HG03064 (cell line): ENCODE data around the gene FOXO4.
"Not testable (repeated sequence)": the region's sequence is repeated elsewhere in the genome, so short reads cannot be mapped to it uniquely, and the experiment has no call there.

Source experiments
- ATAC-seq: cut with Tn5 transposase; IDR thresholded peaks from one replicate; pipeline ENCODE4 v1.9.1; 2021; ENCODE audit warnings: low read depth; ENCODE audit not compliant: unreplicated experiment

FOXO4 gene

DNA sequence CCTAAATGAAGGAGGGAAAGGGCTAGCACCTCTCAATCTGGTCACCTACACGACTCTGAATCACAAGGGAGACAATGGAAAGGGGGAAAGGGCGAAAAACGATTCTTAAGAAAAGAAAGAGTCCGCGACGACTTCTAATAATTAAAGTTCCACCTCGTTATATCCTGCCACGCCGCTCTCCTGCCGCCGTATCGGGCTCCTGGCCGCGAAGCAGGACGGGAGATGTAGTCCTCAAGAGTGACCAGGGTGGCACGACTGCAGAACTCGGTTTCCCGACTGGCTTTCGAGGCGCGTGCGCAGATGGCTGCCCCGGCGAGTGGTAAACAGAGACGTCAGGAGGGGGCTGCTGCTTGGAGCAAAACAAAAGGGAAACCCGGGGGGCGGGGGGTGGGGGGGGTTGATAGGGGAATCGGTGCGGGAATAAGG lies at the start of gene FOXO4:
Gene FOXO4, plus strand, starts transcription at position 297 of the 426 bp plus-strand sequence. CDS start 678 bp downstream, outside the sequence.
- ATAC-seq, result peak; percentile 78

DNA sequence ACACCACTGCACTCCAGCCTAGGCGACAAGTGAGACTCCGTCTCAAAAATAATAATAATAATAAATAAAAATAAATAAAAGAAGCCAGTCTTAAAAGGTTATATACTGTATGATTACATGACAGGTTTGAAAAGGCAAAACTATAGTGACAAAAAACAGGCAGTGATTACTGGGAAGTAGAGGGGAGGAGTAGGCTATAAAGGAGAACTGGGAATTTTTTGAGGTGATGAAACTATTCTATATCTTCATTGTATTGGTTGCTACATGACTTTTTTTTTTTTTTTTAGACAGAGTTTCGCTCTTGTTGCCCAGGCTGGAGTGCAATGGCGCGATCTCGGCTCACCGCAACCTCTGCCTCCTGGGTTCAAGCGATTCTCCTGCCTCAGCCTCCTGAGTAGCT lies 47.8 kb upstream of the FOXO4 start:
- not testable (repeated sequence) for ATAC-seq

- ATAC-seq, result no peak
These were observed 42.9 kb upstream of the FOXO4 start for GRCh38 chrX:71052721-71053120.

DNA sequence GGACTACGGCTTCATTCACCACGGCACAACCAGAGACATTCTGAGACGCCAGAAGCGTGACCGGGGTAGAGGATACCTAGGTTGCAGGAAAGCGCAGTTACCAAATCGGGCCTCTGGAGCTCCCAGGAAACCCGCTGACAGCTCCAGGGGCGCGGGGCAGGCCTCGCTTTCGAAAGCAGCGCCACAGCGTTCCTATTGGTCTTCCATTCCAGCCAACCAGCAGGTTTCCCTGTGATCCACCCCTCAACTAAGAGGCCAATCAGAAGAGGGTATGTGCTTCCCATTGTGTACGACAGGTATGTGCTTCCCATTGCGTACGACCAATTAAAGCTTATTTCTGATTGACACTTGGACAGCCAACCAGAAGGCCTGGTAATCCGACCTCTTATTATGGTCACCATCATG lies 42.4 kb upstream of the FOXO4 start:
- no peak for ATAC-seq

GRCh38 chrX:71056867-71057266 lies 38.8 kb upstream of the FOXO4 start:
- ATAC-seq, result no peak

- ATAC-seq, result no peak
These were observed 37.7 kb upstream of the FOXO4 start for GRCh38 chrX:71057848-71058530.

DNA sequence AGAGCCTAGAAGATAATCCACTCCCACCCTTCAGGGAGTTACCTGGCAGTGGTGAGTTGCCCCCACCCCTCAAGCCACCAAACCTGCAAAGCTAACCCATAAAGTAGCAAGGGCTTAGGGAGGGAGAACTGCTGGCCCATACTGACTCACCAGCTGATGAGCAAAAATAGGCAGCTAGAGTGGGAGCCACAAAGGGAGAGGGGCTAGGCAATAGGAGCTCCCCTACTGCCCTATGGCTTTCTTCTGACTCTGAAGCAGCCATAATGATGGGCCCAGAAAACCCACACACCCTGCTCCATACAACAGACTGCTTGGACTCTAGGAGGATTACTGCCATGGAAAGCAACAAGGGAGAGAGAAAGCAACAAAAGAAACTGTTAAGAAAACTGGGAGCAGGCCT lies 35.5 kb upstream of the FOXO4 start:
- ATAC-seq, result no peak

GRCh38 chrX:71067089-71067488 lies 28.6 kb upstream of the FOXO4 start:
- ATAC-seq, result no peak

DNA sequence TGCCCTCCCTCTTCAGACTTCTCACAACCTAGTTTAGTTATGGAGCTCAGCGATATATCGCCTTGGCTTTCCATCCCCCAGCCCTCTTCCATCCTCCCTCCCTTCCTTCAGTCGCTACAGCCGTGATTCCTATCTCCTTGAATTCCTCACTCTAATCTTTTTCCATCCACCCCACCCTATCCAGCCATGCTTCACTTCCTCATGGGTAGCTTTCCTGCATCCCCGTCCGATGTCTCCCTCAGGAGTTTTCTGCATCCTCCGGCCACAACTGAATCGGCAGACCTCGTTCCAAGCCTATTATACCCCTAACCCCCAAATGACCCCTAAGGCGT lies 28.0 kb upstream of the FOXO4 start:
- ATAC-seq, result no peak

GRCh38 chrX:71068044-71068918 lies 27.4 kb upstream of the FOXO4 start, which contains the start of gene SNX12:
Gene SNX12 (minus strand): TSS chrX:71068334. CDS start chrX:71068306, 28 bp downstream.
- peak; percentile 97 for ATAC-seq

DNA sequence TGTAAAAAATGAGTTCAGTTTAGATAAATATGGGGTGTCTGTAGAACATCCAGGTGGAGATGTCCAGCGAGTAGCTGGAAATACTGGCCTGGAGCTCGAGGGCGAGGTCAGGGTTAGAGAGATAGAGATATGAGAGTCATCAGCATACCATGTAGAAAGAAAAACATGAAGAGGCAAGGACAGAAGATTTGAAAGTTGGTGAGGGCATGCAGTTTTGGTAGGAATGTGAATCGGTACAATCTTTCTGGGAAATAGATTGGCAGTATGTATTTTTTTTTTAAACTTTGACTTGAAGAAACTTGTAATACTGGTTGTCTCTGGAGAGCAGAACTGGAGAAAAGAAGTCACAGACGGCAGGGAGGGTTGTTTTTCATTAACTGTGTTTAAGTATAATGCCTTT lies 25.1 kb upstream of the FOXO4 start:
- ATAC-seq, result no peak

GRCh38 chrX:71081330-71082123 lies 14.1 kb upstream of the FOXO4 start:
- no peak for ATAC-seq

- no peak for ATAC-seq
These were observed 13.5 kb upstream of the FOXO4 start for GRCh38 chrX:71082124-71082647.

DNA sequence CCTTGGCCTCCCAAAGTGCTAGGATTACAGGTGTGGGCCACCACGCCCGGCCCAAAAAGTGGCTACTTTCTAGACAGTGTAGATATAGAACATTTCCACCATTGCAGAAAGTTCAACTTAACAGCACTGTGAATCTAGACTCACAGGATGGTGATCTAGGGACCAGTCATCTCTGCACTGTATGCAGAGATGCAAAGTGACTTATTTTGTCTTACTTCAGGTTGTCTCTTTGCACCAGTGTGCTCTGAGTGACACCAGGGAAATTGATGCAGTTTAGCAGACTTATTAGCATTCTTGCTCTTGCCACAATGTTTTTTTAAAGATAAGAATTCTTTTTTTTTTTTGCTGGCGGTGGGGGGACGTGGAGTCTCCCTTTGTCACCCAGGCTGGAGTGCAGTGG lies 12.8 kb upstream of the FOXO4 start:
- no peak for ATAC-seq

GRCh38 chrX:71085900-71086299 lies 9.8 kb upstream of the FOXO4 start:
- ATAC-seq, result no peak

GRCh38 chrX:71091263-71091662 lies 4.4 kb upstream of the FOXO4 start:
- no peak for ATAC-seq

- no peak for ATAC-seq
These were observed 618 bp upstream of the FOXO4 start for GRCh38 chrX:71095033-71095432.

GRCh38 chrX:71095981-71096759 lies 519 bp downstream of the FOXO4 start:
- ATAC-seq, result no peak

- ATAC-seq, result no peak
These were observed 1.0 kb downstream of the FOXO4 start for GRCh38 chrX:71096760-71097032.

GRCh38 chrX:71098302-71098701 lies 2.7 kb downstream of the FOXO4 start:
- ATAC-seq, result no peak
